GM21529 (cell line): ENCODE measurements around the gene FSD1.
A peak's percentile ranks its signal among the peaks of the same experiment; 100 is the strongest.
"Not testable (repeated sequence)": the region's sequence is repeated elsewhere in the genome, so short reads cannot be mapped to it uniquely, and the experiment has no call there.

Experiments used
- ATAC-seq: cut with Tn5 transposase; IDR thresholded peaks from one replicate; pipeline ENCODE4 v1.9.1; 2021; ENCODE audit not compliant: unreplicated experiment

The FSD1 gene

DNA sequence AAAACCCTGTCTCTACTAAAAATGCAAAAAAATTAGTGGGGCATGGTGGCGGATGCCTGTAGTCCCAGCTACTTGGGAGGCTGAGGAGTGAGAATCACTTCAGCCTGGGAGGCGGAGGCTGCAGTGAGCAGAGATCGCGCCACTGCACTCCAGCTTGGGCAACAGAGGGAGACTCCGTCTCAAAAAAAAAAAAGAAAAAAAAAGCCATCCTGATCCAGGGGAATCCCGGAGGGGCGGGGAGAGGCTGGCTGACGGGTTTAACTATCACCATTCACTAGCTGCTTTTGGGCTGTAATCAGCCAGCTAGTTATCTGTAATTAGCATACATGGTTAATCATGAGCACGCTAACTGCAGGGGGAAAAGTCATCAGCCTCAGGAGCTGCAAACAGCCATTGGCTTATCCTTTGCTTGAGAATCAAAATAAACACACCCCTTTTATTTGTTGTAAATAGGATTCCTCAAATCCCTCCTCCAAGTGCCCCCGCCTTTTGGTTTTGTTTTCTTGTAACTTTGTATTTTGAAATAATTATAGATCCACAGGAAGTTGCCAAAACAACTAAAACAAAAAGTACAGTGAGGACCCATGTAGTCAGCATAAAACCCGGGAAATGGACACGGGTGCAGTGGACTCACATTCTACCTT is 9.6 kb downstream of the FSD1 start:
- ATAC-seq, result no peak

GRCh38 chr19:4316956-4317355 is 12.6 kb downstream of the FSD1 start:
- no peak for ATAC-seq

DNA sequence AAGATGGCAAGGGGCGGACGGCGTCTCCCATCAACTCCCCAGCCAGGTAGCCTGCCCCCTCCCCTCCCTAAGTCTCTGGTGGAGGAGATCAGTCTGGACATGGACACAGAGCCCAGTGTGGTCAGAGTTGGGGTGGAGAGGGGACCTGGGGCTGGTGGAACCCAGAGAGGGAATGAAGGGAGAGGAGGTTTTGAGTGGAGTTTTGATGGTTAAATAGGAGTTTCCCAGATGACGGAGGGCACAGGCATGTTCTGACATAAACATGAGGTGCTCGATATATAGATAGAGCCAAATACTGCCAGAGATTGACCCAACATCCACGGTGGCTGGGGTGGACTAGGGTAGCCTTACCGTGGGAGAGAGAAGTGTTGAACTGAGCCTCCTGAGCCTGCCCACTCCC is 14.1 kb downstream of the FSD1 start:
- no peak for ATAC-seq

DNA sequence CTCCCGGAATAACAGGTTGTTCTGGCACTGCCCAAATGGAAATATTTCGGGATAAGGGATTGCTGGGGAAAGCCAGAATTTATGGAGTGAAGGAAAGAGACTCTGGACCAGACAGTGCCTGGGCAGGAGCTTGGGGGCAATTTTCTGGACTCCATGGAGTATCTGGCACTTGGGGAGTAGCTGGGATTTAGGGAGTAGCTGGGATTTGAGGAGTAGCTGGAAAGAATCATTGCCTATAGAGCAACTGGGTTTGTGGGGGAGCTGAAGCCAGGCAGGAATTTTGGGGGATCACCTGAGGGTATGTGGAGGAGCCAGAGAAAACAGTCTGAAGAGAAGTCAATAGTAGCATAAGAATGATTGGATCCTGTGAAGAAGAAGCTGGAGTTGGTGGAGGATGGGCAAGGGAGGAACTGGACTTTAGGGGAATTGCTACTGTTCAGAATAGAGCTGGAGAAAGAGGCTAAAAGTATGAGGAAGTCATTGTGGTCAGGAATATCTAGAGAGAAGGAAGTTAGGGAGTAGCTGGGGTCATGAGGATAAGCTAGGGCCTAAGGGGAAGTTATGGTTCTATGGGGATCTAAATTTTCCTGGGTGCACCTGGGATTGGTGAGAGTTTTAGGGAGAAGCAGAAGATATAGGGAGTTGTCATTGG is 14.8 kb downstream of the FSD1 start:
- no peak for ATAC-seq

DNA sequence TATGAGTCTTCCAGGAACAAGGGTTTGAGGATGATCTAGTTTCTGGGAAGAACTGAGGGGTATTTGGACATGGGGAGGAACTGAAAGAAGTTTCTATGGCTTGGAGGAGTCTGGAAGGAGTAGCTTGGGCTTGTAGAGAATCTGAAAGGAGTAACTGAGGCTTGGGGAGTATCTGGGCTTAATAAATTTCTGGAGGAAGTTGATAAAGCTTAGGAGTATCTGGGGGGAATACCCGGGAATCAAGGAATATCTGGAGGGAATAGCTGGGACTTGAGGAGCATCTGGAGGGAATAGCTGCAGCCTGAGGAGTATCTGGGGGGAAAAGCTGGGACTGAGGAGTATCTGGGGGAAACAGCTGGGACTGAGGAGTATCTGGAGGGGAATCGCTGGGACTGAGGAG is 16.0 kb downstream of the FSD1 start:
- no peak for ATAC-seq

GRCh38 chr19:4322942-4323665 is 18.7 kb downstream of the FSD1 start:
- no peak for ATAC-seq

GRCh38 chr19:4323692-4324091 is 19.3 kb downstream of the FSD1 start:
- no peak for ATAC-seq

GRCh38 chr19:4324228-4324627 is 19.8 kb downstream of the FSD1 start:
- ATAC-seq, result no peak

DNA sequence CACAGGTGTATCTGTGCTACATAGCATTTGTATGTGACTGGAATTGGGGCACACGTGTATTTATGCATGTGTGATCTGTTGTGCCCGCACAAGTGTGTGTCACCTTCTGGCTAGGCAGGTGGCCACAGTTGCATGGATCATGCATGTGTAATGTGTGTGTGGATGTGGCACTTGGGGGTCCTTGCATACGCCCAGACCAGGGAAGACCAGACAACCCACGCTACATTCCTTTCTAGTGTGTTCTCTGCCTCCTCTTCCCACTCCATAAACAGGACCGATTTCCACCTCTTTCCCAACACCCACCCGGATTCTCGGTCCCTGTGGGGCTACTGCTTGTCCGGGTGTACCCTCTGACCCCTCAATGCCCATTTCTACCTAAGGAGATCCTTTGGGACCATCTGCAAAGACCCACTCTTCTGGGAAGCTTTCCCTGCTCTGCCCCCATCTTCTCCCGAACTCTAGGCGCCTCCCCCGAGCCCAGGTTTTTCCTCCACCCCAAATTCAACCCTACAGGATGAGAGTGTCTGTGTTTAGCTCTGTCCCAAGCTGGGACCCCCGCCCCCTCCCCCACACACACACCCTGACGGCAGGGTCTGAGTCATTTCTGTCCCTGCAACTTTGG is 21.9 kb downstream of the FSD1 start:
- no peak for ATAC-seq

GRCh38 chr19:4326837-4327251 is 22.4 kb downstream of the FSD1 start:
- no peak for ATAC-seq

- ATAC-seq, result no peak
These were observed 23.0 kb downstream of the FSD1 start for GRCh38 chr19:4327252-4327876.

DNA sequence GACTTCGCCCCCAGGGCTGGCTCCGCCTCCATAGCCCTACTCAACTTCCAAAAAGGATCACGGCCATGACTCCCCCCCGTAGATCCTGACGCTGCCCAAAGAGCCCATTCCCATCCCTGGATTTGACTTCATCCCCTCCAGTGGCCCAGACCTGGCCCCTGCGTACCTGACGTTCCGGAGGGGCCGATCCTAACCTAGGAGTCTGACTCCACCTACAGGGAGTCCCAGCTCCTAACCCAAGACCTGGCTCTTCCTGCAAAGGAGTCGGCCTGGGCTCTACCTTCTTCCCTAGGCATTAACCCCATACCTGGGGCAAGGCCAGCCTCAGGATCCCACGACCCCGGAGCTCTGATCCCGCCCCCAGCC is 23.5 kb downstream of the FSD1 start:
- ATAC-seq, result no peak

DNA sequence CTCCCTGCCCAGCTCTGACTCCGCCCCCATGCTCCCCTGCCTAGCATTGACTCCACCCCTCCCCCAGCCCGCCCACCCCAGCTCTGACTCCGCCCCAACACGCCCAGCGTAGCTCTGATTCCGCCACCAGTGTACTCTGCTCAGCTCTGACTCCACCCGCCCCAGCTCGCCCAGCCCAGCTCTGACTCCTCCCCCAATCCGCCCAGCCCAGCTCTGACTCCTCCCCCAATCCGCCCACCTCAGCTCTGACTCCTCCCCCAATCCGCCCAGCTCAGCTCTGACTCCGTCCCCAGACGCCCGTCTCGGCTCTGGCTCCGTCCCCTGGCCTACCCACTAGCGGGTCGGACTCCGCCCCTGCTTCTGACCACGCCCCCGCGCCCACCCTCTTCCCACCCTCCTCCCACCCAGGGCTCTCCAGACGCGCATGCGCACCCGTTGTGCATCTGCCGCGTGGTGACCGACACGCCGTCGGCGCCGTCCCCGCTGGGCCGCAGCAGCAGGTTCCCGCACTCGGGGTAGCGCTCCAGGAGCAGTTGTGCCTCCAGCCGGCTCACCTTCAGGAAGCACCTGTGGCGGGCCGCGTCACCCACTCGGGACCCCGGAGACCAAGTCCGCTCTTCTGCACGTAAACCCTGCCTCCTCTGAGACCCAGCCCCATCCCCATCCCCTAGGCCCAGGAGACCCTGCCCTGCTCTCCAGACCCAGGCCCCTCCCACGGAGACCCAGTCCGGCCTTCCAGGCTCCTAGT is 24.0 kb downstream of the FSD1 start:
- peak; percentile 63 for ATAC-seq

GRCh38 chr19:4328991-4329681 is 24.7 kb downstream of the FSD1 start:
- ATAC-seq, result not testable (repeated sequence)

DNA sequence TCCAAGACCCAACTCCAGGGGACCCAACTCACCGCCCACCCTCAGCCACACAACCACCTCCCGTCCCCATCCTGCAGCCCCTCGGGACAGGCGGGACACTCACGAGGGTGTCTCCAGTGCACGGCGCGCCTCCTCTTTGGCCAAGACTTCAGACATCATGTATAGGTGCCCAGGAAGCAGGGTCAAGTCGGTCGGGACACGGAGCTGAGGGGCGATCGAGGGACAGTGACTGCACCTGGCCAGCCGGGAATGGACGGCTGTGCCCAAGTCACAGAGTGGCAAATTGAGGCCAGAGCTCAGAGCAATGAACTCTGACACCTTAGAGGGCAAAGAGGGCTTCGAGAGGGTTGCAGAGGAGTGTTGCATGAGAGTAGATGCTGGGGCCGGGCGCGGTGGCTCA is 25.5 kb downstream of the FSD1 start:
- ATAC-seq, result no peak

GRCh38 chr19:4334929-4335570 is 30.7 kb downstream of the FSD1 start:
- ATAC-seq, result no peak

- no peak for ATAC-seq
These were observed 33.6 kb downstream of the FSD1 start for GRCh38 chr19:4337906-4338440.

- ATAC-seq, result no peak
These were observed 34.3 kb downstream of the FSD1 start, which contains the start of gene STAP2 for GRCh38 chr19:4338441-4339355. Gene STAP2 (minus strand): TSS chr19:4338827. CDS start chr19:4338753, 74 bp downstream.
